Activated T-helper 17 cell treated with anti-CD3 and anti-CD28 coated beads, Interleukin-2, amount 50 U/mL, for 72 hours (primary cell): ENCODE measurements around the gene C10orf53. TPM values are rescaled to one million over a fixed set of nuclear protein-coding genes. Genes with fewer than 3 reads are reported as not detected.
"Not testable (repeated sequence)": the region's sequence is repeated elsewhere in the genome, so short reads cannot be mapped to it uniquely, and the experiment has no call there.

Experiments
- ATAC-seq: fragments of 150-1000 bp; cut with Tn5 transposase; replicated peaks from 2 replicates; pipeline ENCODE4 v1.10.0; 2021; ENCODE audit warnings: mild to moderate bottlenecking, moderate library complexity
- H3K27ac Mint-ChIP-seq: one replicate; pipeline ENCODE4 v1.8.0; 2022; ENCODE audit warnings: mixed read lengths
- H3K27me3 Mint-ChIP-seq: one replicate; pipeline ENCODE4 v1.8.0; 2022; ENCODE audit warnings: mixed read lengths
- H3K36me3 Mint-ChIP-seq: one replicate; pipeline ENCODE4 v1.8.0; 2022; ENCODE audit warnings: low read depth, mild to moderate bottlenecking, mixed read lengths
- H3K4me1 Mint-ChIP-seq: one replicate; pipeline ENCODE4 v1.8.0; 2022; ENCODE audit warnings: mixed read lengths
- H3K4me3 Mint-ChIP-seq: one replicate; pipeline ENCODE4 v1.8.0; 2022; ENCODE audit warnings: mild to moderate bottlenecking, mixed read lengths
- H3K9me3 Mint-ChIP-seq: one replicate; pipeline ENCODE4 v1.8.0; 2022; ENCODE audit warnings: mixed read lengths
- total RNA-seq, 2 donors: library from RNA; stranded (reverse); gene quantifications; one replicate each; pipeline ENCODE4 v1.2.3, GENCODE V29; 2022

C10orf53 gene
- total RNA-seq, 2 donors from 2014 or later: not detected

- no peak for ATAC-seq
- no peaks in the 10 kb centered on the region for H3K36me3 Mint-ChIP-seq
- peaks cover 10% of the 10 kb centered on the region for H3K9me3 Mint-ChIP-seq
- H3K27me3 Mint-ChIP-seq: peaks cover 6% of the 10 kb centered on the region
- no peak overlapping the region for H3K4me3 Mint-ChIP-seq
- no peaks in the 10 kb centered on the region for H3K4me1 Mint-ChIP-seq
- H3K27ac Mint-ChIP-seq: no peak overlapping the region
Observed at GRCh38 chr10:49662169-49662830, 17.2 kb upstream of the C10orf53 start.

DNA sequence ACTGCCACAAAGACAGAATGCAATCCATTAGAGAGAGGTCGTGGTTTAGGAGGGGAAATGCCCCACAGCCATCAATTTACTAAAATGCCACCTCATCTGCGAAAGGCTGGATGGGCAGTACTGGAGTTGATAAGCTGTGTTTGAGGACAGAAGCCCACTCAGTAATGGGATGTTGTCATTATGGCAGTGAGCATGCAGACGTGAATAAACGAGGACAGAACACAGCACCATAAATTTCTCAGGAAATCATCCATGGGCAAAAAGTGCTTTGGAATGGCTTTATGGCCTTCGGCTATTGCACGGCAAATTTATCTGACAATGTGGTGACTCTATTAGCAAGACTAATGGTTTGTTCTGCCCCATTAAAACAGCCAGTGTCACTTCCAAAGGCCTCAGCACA lies 15.9 kb upstream of the C10orf53 start:
- H3K27me3 Mint-ChIP-seq: peaks cover 14% of the 10 kb centered on the region
- peaks cover 10% of the 10 kb centered on the region for H3K9me3 Mint-ChIP-seq
- H3K4me3 Mint-ChIP-seq: no peak overlapping the region
- no peaks in the 10 kb centered on the region for H3K36me3 Mint-ChIP-seq
- H3K27ac Mint-ChIP-seq: no peak overlapping the region
- no peaks in the 10 kb centered on the region for H3K4me1 Mint-ChIP-seq
- ATAC-seq: no peak

GRCh38 chr10:49664006-49664841 lies 15.2 kb upstream of the C10orf53 start:
- Mint-ChIP-seq H3K9me3 (peaks cover 5% of the 10 kb centered on the region), H3K4me1 (no peaks in the 10 kb centered on the region), H3K27me3 (peaks cover 16% of the 10 kb centered on the region), H3K27ac (no peak overlapping the region), H3K36me3 (no peaks in the 10 kb centered on the region), H3K4me3 (no peak overlapping the region)
- no peak for ATAC-seq

GRCh38 chr10:49664842-49665355 lies 14.6 kb upstream of the C10orf53 start:
- no peaks in the 10 kb centered on the region for H3K4me1 Mint-ChIP-seq
- H3K27ac Mint-ChIP-seq: no peak overlapping the region
- H3K27me3 Mint-ChIP-seq: peaks cover 16% of the 10 kb centered on the region
- ATAC-seq: no peak
- H3K9me3 Mint-ChIP-seq: peaks cover 2% of the 10 kb centered on the region
- H3K36me3 Mint-ChIP-seq: no peaks in the 10 kb centered on the region
- H3K4me3 Mint-ChIP-seq: no peak overlapping the region

- ATAC-seq: no peak
- H3K4me3 Mint-ChIP-seq: no peak overlapping the region
- H3K4me1 Mint-ChIP-seq: no peaks in the 10 kb centered on the region
- H3K27ac Mint-ChIP-seq: no peak overlapping the region
- H3K36me3 Mint-ChIP-seq: no peaks in the 10 kb centered on the region
- H3K27me3 Mint-ChIP-seq: peaks cover 27% of the 10 kb centered on the region
- no peaks in the 10 kb centered on the region for H3K9me3 Mint-ChIP-seq
Observed at GRCh38 chr10:49666054-49666615, 13.3 kb upstream of the C10orf53 start.

DNA sequence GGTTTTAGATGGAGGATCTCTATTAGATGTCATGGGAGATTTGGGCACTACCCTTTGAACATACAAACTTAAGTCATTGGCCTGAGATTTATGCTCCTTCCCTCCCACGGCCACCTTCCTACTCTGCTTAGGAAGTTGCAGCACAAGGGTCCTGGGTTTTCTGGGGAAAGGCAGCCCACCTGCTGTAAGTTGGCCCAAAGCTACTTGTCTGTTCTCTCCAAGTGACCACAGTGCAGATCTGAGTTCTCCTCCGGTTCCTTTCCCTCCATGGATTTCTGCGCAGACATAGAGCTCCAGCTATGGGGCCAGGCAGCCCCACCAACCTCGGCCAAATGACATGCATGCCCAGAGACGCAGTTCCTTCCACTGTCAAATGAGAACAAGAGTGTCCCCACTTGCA lies 12.8 kb upstream of the C10orf53 start:
- Mint-ChIP-seq H3K36me3 (no peaks in the 10 kb centered on the region), H3K4me3 (no peak overlapping the region), H3K4me1 (no peaks in the 10 kb centered on the region), H3K27ac (no peak overlapping the region), H3K27me3 (peaks cover 31% of the 10 kb centered on the region), H3K9me3 (no peaks in the 10 kb centered on the region)
- no peak for ATAC-seq

DNA sequence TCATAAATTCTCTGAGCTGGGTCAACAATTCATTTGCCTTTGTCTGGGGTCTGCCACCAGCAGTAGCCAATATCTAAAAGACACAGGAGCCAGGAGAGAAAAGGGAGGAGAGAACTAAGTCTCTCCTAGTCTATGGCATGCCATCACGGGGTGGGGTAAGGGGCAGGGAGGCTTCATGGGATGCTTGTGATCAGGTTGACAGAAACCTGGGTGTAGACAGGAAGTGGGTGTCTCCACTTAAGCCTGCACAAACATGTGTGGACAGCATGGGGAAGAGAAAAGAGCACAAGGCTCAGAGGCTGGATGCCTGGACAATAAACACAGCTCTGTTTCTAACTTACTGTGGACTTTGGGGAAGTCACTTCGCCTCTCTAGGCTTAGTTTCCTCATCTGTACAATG lies 11.5 kb upstream of the C10orf53 start:
- ATAC-seq: no peak
- H3K4me1 Mint-ChIP-seq: no peaks in the 10 kb centered on the region

GRCh38 chr10:49668684-49669083 lies 10.8 kb upstream of the C10orf53 start:
- H3K4me1 Mint-ChIP-seq: no peaks in the 10 kb centered on the region
- no peaks in the 10 kb centered on the region for H3K9me3 Mint-ChIP-seq
- no peaks in the 10 kb centered on the region for H3K36me3 Mint-ChIP-seq
- ATAC-seq: no peak
- H3K27me3 Mint-ChIP-seq: peaks cover 44% of the 10 kb centered on the region
- no peak overlapping the region for H3K4me3 Mint-ChIP-seq
- no peak overlapping the region for H3K27ac Mint-ChIP-seq

More for the DNA sequence above, 11.5 kb upstream of the C10orf53 start:
- H3K27me3 Mint-ChIP-seq: peaks cover 37% of the 10 kb centered on the region
- no peaks in the 10 kb centered on the region for H3K9me3 Mint-ChIP-seq
- H3K27ac Mint-ChIP-seq: no peak overlapping the region
- H3K4me3 Mint-ChIP-seq: no peak overlapping the region
- H3K36me3 Mint-ChIP-seq: no peaks in the 10 kb centered on the region

GRCh38 chr10:49678827-49679479 lies 498 bp upstream of the C10orf53 start:
- ATAC-seq: no peak
- no peaks in the 10 kb centered on the region for H3K4me1 Mint-ChIP-seq
- H3K9me3 Mint-ChIP-seq: peaks cover 11% of the 10 kb centered on the region
- H3K4me3 Mint-ChIP-seq: no peak overlapping the region
- H3K27ac Mint-ChIP-seq: no peak overlapping the region
- no peaks in the 10 kb centered on the region for H3K36me3 Mint-ChIP-seq
- H3K27me3 Mint-ChIP-seq: peaks cover 47% of the 10 kb centered on the region

- H3K27ac Mint-ChIP-seq, H3K36me3 Mint-ChIP-seq, H3K4me3 Mint-ChIP-seq, H3K4me1 Mint-ChIP-seq, ATAC-seq: not testable (repeated sequence)
- H3K9me3 Mint-ChIP-seq: peaks cover 11% of the 10 kb centered on the region
- peaks cover 47% of the 10 kb centered on the region for H3K27me3 Mint-ChIP-seq
Observed at GRCh38 chr10:49682449-49682848, 3.0 kb downstream of the C10orf53 start.

DNA sequence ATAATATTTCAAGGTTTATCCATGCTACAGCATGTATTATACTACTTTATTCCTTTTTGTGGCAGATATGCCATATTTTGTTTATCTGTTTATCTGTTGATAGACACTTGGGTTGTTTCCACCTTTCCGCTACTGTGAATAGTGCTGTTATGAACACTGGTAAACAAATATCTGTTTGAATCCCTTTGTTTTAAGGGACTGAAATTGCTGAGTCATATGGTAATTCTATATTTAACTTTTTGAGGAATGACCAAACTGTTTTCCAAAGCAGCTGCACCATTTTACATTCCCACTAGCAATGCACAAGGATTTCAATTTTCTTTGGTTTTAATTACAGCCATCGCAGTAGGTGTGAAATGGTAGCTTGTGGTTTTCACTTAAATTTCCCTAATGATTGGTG lies 3.4 kb downstream of the C10orf53 start:
- Mint-ChIP-seq H3K27me3 (peaks cover 47% of the 10 kb centered on the region), H3K36me3 (no peaks in the 10 kb centered on the region), H3K9me3 (peaks cover 7% of the 10 kb centered on the region), H3K4me3 (no peak overlapping the region), H3K27ac (no peak overlapping the region), H3K4me1 (no peaks in the 10 kb centered on the region)
- ATAC-seq: no peak

DNA sequence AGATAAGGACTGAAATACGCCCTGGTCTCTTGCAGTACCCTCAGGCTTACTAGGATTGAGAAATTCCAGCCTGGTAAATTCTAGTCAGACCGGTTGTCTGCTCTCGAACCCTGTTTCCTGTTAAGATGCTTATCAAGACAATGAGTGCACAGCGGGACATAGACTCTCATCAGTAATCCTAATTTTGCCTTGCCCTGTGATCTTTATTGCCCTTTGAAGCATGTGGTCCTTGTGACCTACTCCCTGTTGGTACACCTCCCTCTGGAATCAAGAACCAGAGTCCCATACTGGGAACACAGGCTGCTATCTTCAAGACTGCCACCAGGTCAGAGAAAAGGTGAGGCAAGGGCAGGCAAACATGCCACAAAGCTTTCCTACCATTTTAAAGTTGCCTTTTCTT lies 7.2 kb downstream of the C10orf53 start:
- H3K27ac Mint-ChIP-seq: no peak overlapping the region
- no peak for ATAC-seq
- H3K9me3 Mint-ChIP-seq: peaks cover 3% of the 10 kb centered on the region
- peaks cover 59% of the 10 kb centered on the region for H3K27me3 Mint-ChIP-seq
- H3K36me3 Mint-ChIP-seq: no peaks in the 10 kb centered on the region
- H3K4me1 Mint-ChIP-seq: no peaks in the 10 kb centered on the region
- H3K4me3 Mint-ChIP-seq: no peak overlapping the region

GRCh38 chr10:49688261-49688846 lies 8.9 kb downstream of the C10orf53 start:
- no peak overlapping the region for H3K27ac Mint-ChIP-seq
- H3K36me3 Mint-ChIP-seq: no peaks in the 10 kb centered on the region
- no peaks in the 10 kb centered on the region for H3K9me3 Mint-ChIP-seq
- ATAC-seq: no peak
- H3K4me1 Mint-ChIP-seq: no peaks in the 10 kb centered on the region
- H3K4me3 Mint-ChIP-seq: no peak overlapping the region
- peaks cover 61% of the 10 kb centered on the region for H3K27me3 Mint-ChIP-seq

DNA sequence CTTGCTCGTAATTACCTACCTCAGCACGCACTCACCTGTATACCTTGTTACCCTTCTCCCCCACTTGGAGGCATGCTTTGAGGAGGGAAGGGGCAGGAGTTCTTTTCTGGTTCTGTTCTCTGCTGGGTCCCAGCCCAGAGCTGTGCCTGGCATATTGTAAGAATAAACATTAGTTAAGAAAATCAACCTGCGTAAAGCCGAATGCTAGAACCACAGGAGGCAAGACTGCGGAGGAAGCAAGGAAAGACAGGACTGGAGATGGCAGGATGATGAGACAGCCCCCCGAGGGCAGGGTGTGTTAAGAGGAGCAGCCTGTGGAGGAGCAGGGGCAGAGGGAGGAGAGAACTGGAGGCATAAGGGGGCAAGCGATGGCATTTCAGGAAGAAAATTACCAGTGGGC lies 9.5 kb downstream of the C10orf53 start:
- H3K27ac Mint-ChIP-seq: no peak overlapping the region
- no peak for ATAC-seq
- no peak overlapping the region for H3K4me3 Mint-ChIP-seq
- H3K36me3 Mint-ChIP-seq: no peaks in the 10 kb centered on the region
- no peaks in the 10 kb centered on the region for H3K9me3 Mint-ChIP-seq
- peaks cover 61% of the 10 kb centered on the region for H3K27me3 Mint-ChIP-seq
- no peaks in the 10 kb centered on the region for H3K4me1 Mint-ChIP-seq
